GM18909 (cell line): Measurements from ENCODE around the gene NUBP2.
"Not testable (repeated sequence)": the region's sequence is repeated elsewhere in the genome, so short reads cannot be mapped to it uniquely, and the experiment has no call there.

Experiments
- ATAC-seq: cut with Tn5 transposase; IDR thresholded peaks from one replicate; pipeline ENCODE4 v1.9.1; 2021; ENCODE audit warnings: mild to moderate bottlenecking; ENCODE audit not compliant: unreplicated experiment, poor library complexity

The NUBP2 gene

DNA sequence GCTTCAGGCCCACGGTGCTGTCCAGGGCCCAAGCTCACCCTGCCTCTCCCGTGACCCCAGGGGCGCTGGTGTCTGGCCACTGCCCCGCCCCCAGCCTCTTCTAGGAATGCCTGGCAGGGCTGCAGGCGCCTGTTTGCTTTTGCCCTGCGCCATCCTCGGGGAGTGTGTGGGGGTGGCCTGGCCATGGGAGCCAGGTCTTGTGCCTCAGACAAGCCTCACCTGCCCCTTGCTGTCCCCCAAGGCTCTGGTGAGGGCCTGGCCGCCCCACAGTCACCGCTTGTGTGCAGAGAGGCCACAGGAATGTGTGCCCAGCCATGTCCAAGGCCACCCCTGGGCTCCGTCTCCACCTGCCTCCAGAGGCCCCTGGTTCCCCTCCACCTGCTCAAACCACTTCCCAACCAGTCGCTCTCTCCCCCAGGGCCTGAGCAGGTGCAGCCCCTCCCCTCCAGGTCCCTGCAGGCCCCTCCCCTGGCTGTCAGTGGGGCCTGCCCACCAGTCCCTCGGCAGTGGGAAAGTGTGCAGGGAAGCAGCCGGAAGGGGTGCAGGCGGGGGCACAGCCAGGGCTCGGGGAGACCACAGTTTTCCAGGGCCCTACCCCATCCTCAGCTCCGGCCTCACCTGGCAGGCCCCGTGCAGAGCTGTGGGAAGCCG, 11.6 kb downstream of the NUBP2 start:
- no peak for ATAC-seq

DNA sequence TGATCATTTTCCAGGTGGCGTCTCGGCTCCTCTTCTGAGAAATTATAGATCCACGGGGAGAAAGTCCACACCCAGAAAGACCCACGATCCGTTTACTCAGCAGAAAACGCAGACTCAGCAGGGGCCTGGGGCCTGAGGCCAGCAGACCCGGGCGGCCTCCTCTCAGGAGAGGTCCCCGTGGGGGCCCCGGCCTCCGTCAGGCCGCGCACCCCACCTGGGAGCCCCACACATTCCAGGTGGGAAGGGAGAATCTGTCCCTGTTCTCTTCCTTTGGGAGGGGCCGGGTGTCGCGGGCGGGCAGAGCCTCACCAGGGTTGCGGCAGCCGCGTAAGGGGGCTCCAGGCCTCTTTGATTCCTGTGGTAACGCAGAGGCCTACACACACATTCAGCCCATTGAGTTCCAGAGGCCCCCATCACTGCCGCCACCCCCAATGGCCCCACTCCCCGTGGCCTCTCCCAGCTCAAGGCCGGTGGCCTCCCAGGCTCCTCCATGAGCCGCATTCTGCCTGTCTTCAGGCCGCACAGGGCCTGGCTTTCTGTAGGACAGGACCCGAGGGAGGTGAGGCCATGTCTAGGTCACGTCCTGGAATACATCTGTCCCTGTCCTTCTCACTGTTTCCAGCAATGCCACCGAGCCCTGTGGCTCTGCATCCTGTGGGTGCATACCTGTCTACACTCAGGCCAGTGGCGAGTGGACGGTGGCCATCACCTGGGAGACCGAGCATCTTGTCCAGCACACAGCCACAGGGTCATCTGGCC, 12.3 kb downstream of the NUBP2 start:
- ATAC-seq: no peak

DNA sequence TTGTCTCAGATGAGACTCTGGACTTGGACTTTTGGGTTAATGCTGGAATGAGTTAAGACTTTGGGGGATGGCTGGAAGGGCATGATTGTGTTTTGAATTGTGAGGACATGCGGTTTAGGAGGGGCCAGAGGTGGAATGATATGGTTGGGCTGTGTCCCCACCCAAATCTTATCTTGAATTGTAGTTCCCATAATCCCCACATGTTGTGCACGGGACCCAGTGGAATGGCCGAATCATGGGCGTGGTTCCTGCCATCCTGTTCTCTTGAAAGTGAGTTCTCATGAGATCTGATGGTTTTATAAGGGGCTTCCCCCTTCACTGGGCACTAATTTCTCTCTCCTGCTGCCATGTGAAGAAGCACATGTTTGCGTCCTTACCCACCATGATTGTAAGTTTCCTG, 16.5 kb downstream of the NUBP2 start:
- ATAC-seq: not testable (repeated sequence)

DNA sequence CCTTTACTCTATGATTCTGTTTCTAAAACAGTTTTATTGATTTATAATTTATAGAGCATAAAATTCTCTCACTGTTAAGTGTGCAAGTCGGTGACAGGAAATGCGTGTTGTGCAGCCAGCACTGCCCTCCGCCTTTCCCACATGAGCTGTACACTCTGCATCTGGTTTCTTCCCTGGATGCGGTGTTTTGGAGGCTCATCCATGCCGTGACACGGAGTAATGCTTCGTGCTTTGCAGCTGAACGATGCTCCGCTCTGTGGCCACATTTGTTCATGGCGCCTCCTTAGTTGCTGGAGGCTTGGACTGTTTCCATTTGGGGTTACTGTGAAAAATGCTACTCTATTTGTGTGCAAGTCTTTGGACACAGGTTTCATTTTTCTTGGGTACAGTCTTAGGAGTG, 17.9 kb downstream of the NUBP2 start:
- ATAC-seq: no peak

DNA sequence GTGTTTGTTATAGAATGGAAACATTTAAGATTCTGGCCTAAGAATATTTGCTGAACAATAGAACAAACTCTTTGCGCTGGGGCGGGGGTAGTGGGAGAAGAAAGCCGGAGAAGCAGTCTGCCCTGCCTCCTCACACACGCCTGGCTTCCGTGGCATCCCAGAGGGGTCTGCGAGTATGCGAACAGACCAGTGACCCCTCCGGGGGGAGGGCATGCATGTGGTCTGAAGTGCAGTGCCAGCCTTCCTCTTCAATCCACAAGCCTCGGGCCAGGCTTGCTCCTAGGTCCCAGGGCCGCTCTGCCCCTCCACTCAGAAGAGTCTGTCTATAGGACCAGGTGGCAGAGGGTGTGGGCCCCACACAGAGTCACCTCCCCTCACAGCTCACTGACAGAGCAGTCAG, 24.9 kb downstream of the NUBP2 start:
- ATAC-seq: no peak

DNA sequence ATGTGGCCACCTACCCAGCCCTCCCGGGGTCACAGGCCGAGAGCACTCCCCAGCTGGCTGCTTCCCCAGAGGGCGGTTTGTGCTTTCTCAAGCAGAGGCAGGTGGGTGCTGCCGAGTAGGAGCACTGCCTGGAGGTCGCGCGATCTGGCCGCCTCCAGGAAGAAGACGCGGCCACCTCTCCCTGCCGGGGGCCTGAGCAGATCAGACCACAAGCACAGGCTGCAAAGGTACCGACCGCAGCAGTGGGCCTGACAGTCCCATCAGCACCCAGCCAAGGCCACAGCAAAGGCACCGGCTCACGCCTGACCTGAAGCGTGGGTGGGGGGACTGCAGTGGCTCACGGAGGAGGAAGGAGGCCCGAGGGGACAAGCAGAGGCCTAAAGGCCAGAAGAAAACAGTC, 25.9 kb downstream of the NUBP2 start:
- ATAC-seq: no peak

DNA sequence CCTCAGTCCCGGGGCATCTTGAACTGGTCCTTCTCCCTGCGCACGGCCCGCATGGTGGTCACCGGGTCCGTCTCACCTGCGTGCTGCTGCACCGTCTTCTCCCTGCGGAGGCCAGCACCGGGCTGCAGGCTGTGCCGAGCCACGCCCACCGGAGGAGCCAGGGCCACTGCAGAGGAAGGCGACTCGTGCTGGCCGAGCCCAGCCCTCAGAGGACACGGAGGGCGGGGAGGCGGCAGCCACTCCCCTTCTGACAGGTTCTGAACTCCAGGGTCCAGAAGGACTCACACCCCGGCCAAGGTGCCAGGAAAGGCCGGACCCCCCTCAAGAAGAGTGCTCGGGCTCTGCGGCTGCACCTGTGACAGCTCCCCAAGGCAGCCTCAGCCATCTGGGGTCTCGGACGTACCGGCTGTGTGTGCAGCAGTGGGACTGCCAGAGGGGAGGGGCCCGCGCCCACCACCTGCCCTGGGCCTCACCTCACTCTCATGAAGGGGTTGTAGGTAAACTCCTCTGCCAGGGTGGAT, 26.6 kb downstream of the NUBP2 start:
- ATAC-seq: no peak

DNA sequence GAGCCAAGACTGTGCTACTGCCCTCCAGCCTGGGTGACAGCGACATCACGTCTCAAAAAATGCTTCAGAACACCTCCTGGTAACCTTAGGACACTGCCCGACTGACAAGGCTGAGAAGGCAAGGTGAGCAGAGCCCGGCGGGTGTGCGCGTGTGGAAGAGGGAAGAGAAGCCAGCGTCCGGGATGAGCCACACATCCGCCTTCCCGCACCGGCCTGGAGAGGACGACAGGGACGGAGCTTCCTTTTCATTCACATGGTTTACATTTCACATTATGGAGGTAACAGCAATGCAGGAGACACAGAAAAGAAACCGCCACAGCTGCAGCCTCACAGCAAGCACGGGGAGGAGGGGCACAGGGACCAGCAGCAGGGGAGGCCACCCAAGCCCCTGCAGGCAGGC, 27.3 kb downstream of the NUBP2 start:
- ATAC-seq: no peak

DNA sequence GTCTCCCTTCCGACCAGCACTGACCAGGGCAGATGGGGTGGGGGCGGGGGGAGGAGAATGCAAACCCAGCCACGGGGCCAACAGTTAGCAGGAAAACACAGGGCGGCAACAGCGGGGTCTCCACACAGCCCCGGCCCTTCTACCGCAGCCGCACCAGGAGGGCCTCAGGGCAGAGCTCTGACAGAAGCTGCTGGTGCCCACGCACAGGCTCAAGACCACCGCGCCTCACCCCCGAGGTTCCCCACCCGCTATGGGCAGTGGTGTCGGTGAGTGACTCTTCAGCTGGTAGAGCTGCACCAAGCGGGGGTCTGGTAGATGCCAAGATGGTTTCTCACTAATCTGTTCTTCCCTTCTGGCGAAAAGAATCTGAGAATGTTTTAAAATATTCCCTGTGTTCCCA, 27.8 kb downstream of the NUBP2 start:
- ATAC-seq: no peak

DNA sequence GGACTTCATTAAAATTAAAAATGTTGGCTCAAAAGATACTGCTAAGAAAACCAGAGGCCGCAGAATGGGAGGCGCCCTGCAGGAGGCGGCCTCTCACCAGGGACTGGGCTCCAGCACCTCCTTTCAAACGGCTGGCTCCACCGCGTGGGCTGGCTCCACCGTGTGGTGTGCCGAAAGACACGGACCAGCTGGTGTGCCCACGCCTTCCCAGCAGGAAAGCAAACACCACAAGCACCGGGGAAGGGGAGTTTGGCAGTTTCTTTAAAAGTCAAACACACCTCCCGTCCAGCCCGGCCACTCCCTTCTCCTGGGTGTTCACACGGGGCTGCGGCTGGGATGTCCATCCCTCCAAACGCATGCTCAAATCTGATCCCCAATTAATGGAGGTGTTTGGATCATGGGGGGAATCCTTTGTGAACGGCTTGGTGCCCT, 30.0 kb downstream of the NUBP2 start:
- ATAC-seq: no peak

DNA sequence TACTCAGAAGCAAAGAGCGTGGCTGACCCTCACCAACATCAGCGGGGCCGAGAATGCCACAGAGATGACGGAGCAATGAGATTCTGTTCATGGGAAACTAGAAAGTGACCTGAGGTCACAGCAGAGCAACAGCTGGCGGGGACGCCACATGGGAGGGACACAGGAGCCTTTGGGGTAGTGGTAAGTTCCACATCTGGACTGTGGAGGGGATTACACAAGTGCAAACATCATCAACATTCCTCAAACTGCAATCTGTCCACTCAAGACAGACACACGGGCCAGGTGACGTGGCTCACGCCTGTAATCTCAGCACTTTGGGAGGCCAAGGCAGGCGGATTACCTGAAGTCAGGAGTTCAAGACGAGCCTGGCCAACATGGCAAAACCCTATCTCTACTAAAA, 32.7 kb downstream of the NUBP2 start:
- ATAC-seq: no peak

DNA sequence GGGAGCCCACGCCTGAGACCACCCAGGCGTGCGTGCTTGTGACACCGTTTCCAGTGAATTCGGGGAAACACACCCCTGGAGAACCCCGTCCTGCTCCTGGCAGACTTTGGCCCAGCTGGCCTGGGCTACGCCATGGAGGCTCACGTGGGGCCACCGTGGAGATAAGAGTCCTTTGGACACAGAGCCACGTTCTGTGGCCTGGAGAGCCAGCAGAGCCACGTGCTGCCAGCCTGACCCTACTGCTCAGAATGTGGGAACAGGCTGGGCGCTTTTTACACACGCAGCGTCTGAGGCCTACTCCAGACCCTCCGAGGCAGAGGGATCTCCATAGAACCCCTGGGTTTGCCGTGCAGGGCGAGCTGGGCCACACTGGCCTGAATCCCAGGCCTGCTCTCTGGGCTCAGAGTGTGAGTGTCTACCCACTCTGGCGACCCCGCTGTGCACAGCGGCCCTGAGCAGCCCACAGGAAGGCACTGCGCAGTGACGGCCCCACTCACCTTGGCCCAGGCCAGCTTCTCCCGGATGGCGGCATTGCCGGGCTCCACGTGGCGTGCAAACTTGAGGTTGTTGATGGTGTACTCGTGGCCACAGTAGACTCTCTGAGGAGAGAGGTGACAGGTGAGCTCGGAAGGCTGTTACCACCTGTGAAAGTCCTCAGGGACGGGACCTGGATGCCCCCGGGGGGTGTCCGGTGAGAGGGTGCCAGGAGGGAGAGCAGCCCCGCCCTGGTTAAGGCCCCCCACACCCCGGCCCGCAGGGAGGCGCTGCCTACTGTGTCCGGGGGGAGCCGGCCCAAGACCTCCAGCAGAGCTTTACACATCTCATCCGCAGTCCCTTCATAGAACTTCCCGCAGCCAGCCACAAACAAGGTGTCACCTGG, 33.9 kb downstream of the NUBP2 start:
- no peak for ATAC-seq

DNA sequence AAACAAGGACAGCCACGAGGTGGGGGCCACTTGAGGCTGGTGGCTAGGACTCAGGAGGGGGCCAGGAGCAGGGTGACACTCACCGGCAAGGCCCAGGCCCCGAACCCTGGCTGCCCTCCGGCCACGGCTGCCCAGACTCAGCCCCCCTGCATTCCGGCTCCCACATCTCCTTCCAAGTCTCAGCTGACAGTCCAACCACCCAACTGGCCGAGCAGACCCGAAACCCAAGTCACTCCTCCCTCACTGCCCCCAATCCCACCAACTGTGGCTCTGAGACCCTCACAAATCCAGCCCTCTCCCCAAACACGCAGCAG, 34.5 kb downstream of the NUBP2 start:
- ATAC-seq: no peak

DNA sequence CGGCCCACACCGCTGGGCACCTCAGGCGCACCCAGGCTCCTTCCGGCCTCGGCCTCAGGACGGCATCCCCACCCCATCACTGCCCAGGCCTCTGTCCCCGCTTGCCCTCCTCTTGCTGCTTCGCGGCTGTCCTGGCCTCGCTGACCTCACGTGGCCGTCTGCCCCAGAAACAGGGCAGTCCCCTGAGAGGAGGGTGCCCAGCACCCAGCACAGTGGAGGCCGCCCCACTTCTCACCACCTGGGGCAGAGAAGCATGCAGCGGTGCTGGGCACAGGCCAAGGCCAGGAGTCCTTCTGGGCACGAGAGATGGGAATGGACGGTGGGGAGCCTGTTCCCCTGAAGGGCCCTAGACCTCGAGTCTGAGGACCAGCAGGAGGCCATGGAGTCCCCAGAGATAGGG, 35.0 kb downstream of the NUBP2 start:
- no peak for ATAC-seq

DNA sequence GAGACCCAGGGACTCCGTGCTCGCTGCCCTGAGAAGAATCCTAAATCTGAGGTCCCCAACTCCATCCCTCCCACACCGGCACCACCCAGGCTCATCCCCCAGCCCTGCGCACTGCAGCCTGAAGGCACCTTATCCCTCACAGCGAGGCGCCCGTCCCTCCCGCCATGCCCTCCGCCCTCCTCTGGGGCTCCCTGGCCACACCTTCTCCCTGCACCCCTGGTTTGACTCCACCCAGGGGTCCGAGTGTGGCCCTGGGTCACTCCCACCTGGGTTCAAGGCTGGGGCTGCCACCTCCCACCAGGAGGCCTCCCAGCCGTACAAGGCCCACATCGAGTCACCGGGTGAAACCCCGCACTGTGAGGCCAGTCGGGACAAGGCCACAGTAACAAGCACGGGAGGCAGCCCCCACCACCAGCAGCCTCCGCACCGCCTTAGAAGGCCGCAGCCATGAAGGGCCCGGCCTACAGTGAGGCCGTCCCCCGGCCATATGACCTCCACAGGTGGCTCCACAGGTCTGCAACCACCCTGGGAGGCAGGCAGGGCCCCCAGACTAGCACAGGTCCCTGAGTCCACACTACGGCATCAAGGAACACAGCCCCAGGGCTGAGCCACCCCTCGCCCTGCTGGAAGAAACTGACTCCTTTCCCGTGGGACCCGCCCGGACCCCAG, 35.6 kb downstream of the NUBP2 start:
- no peak for ATAC-seq

DNA sequence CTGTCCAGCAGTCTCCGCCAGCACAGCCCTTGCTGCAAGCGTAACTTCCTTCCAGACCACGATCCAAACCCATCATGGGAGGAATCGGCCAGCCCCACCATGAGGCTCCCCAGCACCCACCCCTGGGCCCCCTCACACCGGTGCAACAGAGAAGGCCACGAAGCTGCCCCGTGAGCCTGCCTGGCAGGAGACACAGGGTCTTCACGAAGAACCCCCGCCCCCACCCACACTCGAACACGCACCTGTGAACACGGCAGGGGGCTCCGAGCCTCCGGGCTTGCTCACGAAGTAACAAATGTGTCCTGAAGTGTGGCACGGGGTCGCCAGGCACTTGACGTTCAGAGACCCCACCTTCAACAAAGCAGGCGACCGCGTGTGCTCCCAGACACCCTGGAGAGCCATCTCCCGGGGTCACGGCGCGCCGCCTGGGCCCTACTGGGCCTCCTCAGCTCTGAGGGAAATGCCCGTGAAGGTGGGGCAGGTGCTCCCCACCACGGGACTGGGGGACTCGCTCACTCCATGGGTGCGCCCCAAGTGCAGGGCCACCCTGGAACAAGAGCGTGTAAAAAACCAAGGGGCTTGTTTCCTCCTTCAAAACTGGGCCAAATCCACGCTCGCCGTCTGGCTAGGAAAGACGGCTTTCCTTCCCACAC, 36.2 kb downstream of the NUBP2 start:
- no peak for ATAC-seq

DNA sequence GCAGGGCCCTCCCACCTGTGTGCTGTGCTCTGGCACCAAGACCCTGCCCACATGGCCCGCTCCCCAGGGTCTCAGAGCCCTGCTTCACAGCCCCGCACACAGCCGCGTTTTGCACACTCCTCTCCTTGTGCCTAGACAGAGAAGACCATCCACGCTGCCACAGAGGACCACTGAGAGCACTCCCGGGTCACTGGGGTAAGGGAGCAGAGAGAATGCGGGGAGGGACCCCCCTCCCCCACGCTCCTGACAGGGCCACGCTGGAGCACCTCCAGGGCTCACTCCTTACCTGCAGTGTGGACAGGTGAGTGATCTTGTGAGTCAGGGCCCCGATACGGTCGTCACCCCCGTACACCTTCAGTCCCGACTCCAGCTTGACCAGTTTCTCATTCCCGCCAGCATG, 36.9 kb downstream of the NUBP2 start:
- no peak for ATAC-seq

DNA sequence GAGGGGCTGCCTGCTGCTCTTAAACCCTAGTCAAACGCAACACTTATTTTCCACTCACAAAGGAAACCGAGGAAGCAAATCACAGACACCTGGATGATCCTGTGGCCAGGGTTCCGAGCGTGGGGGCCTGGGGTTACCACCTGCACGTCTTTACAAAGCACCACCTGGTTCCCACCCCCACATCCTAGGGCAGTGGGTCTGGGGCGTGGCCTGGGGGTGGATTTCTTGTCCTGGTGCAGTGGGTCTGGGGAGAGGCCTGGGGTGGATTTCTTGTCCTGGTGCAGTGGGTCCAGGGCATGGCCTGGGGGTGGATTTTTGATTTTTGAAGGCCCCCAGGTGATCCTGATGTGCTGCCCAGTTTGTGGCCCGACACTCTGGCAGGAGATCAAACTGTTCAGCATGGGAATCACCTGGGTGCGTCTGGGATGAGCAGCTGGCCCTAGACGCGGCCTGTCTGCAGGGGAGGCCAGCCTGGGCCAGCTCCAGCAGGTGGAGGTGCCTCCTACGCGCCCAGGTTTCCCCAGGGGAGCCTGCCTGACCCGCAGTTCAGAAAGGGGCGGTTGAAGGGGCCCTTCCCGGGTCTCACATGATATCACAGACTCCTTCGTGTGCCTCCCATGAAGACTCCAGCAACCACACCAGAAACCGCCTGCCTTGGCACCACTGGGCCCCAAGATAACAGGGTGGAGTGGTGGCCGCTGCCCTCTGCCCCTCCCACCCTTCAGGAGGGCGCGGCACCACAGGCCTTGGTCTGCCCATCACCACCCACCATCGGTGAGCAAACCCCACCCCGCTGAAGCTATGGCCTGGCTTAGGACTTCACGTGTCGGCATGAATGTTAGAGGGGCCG, 37.6 kb downstream of the NUBP2 start:
- ATAC-seq: no peak

DNA sequence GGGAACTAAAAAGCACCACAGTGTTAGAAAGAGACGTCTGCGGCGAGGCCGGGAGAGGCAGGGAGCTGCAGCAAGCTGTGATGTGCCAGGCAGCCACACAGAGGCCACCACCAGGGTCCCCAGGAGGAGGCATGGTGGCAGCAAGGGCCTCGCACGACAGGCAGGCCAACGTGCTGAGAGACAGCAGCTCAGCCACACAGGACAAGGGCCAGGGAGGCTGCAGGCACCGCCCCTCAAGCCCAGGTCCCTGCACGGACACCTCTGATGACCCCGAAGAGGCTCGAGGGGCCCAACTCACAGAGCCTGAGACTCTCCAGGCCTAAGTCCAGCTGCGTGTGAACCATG, 38.2 kb downstream of the NUBP2 start:
- no peak for ATAC-seq
